ENCODE measurements around the gene ADORA2A. TPM values are rescaled to one million over a fixed set of nuclear protein-coding genes. Genes with fewer than 3 reads are reported as not detected.

ADORA2A gene
- total RNA-seq, 1 experiment from 2014 or later = 7.6 TPM

- TF ChIP-seq PRDM15 (CRISPR knock-in tag; IDR thresholded peaks at IDR 0.05) (no peak), AFF4 (CRISPR knock-in tag; IDR thresholded peaks at IDR 0.05; ENCODE audit: borderline replicate concordance) (no peak), NR3C1 (CRISPR knock-in tag; conservative IDR thresholded peaks at IDR 0.05; ENCODE audit: low read depth) (no peak), ZNF416 (CRISPR knock-in tag; IDR thresholded peaks at IDR 0.05) (no peak), FOXP4 (CRISPR knock-in tag; IDR thresholded peaks at IDR 0.05) (no peak), FOXJ3 (CRISPR knock-in tag; IDR thresholded peaks at IDR 0.05; ENCODE audit: borderline replicate concordance) (no peak), CTCF (IDR thresholded peaks at IDR 0.05) (no peak), GABPB1 (CRISPR knock-in tag; IDR thresholded peaks at IDR 0.05) (no peak), USF2 (CRISPR knock-in tag; IDR thresholded peaks at IDR 0.05) (no peak), ZNF532 (CRISPR knock-in tag; IDR thresholded peaks at IDR 0.05; ENCODE audit: borderline replicate concordance) (no peak), ERG (CRISPR knock-in tag; IDR thresholded peaks at IDR 0.05) (no peak), ESRRA (CRISPR knock-in tag; IDR thresholded peaks at IDR 0.05; ENCODE audit: borderline replicate concordance) (no peak)
Observed at GRCh38 chr22:24400726-24401596, 26.4 kb upstream of the ADORA2A start (continued).

Measured in WTC11 (cell line).